HEK293 (cell line): ENCODE data around the gene ARHGAP45.

Source experiments
- CTCF ChIA-PET: fragments of 350-600 bp; formaldehyde crosslinking; extraction: SDS; loops from one replicate; lab custom pipeline; 2021; ENCODE audit warnings: antibody characterized with exemption; lab: Yijun Ruan, JAX
- POLR2A ChIA-PET: fragments of 300-600 bp; formaldehyde crosslinking; extraction: SDS; loops from one replicate; lab custom pipeline; 2020; ENCODE audit warnings: antibody characterized with exemption, inconsistent platforms; lab: Yijun Ruan, JAX
- H3K27ac ChIP-seq: fragments of 200-500 bp; sonication (Bioruptor generic); 2 replicates; pipeline ENCODE4 v1.5.1; 2014; ENCODE audit warnings: low read depth, low read length, control low read depth, inconsistent platforms; ENCODE audit errors: extremely low read depth
- H3K36me3 ChIP-seq, 2 experiments: fragments of 200-500 bp in 1 of 2; sonication (Bioruptor generic) in 1 of 2; 1 replicate in 1 of 2; 2 replicates in 1 of 2; pipeline ENCODE4 v1.5.1; 2014 to 2017; ENCODE audit warnings: inconsistent platforms in 2 of 2, low read length in 2 of 2; ENCODE audit not compliant: control insufficient read depth in 2 of 2, insufficient read depth in 1 of 2
- H3K4me1 ChIP-seq: fragments of 200-500 bp; sonication (Bioruptor generic); 2 replicates; pipeline ENCODE4 v1.5.1; 2014; ENCODE audit warnings: mild to moderate bottlenecking, low read length, inconsistent platforms; ENCODE audit not compliant: control insufficient read depth, insufficient read depth
- H3K4me3 ChIP-seq: 2 replicates; pipeline ENCODE4 v1.5.1; 2011; ENCODE audit warnings: low read depth, mild to moderate bottlenecking, control low read depth, low read length, moderate library complexity
- H3K9me3 ChIP-seq: fragments of 200-500 bp; sonication (Bioruptor generic); 2 replicates; pipeline ENCODE4 v1.5.1; 2014; ENCODE audit warnings: low read depth, low read length, inconsistent platforms; ENCODE audit not compliant: control insufficient read depth, insufficient read depth
- ATF2 ChIP-seq: fragments of 450-650 bp; formaldehyde crosslinking; IDR thresholded peaks from 2 replicates; pipeline ENCODE4 v1.5.1; 2016; ENCODE audit warnings: missing biosample characterization, missing genetic modification characterization, low read depth
- GLIS1 ChIP-seq: fragments of 450-650 bp; formaldehyde crosslinking; IDR thresholded peaks from 2 replicates; pipeline ENCODE4 v1.5.1; 2016; ENCODE audit warnings: missing biosample characterization, missing genetic modification characterization
- GLIS2 ChIP-seq: fragments of 450-650 bp; formaldehyde crosslinking; IDR thresholded peaks from 2 replicates; pipeline ENCODE4 v1.5.1; 2016; ENCODE audit warnings: missing biosample characterization, missing genetic modification characterization
- SETDB1 ChIP-seq: IDR thresholded peaks from one replicate; pipeline ENCODE4 v1.6.1; 2017; ENCODE audit warnings: mild to moderate bottlenecking, low read length, moderate library complexity, mixed read lengths; ENCODE audit not compliant: insufficient read length
- ZBTB1 ChIP-seq: fragments of 450-650 bp; formaldehyde crosslinking; IDR thresholded peaks from 2 replicates; pipeline ENCODE4 v1.5.1; 2016; ENCODE audit warnings: missing biosample characterization, missing genetic modification characterization
- ZBTB21 ChIP-seq: fragments of 450-650 bp; formaldehyde crosslinking; IDR thresholded peaks from 2 replicates; pipeline ENCODE4 v1.5.1; 2017; ENCODE audit warnings: missing biosample characterization, missing genetic modification characterization
- ZBTB48 ChIP-seq: fragments of 450-650 bp; formaldehyde crosslinking; IDR thresholded peaks from 2 replicates; pipeline ENCODE4 v1.5.1; 2016; ENCODE audit warnings: missing biosample characterization, missing genetic modification characterization
- ZNF133 ChIP-seq: fragments of 450-650 bp; formaldehyde crosslinking; IDR thresholded peaks from 2 replicates; pipeline ENCODE4 v1.5.1; 2016; ENCODE audit warnings: missing biosample characterization, missing genetic modification characterization
- ZNF138 ChIP-seq: fragments of 450-650 bp; formaldehyde crosslinking; IDR thresholded peaks from 2 replicates; pipeline ENCODE4 v1.5.1; 2016; ENCODE audit warnings: missing biosample characterization, missing genetic modification characterization, borderline replicate concordance
- ZNF146 ChIP-seq: fragments of 450-650 bp; formaldehyde crosslinking; IDR thresholded peaks from 2 replicates; pipeline ENCODE4 v1.5.1; 2016; ENCODE audit warnings: missing biosample characterization, missing genetic modification characterization
- ZNF169 ChIP-seq: fragments of 450-650 bp; formaldehyde crosslinking; IDR thresholded peaks from 2 replicates; pipeline ENCODE4 v1.5.1; 2016; ENCODE audit warnings: missing biosample characterization, missing genetic modification characterization
- ZNF175 ChIP-seq: fragments of 450-650 bp; formaldehyde crosslinking; IDR thresholded peaks from 2 replicates; pipeline ENCODE4 v1.5.1; 2016; ENCODE audit warnings: missing biosample characterization, missing genetic modification characterization
- ZNF18 ChIP-seq: fragments of 450-650 bp; formaldehyde crosslinking; IDR thresholded peaks from 2 replicates; pipeline ENCODE4 v1.5.1; 2016; ENCODE audit warnings: missing biosample characterization, missing genetic modification characterization
- ZNF2 ChIP-seq: fragments of 450-650 bp; formaldehyde crosslinking; IDR thresholded peaks from 2 replicates; pipeline ENCODE4 v1.5.1; 2016; ENCODE audit warnings: missing biosample characterization, missing genetic modification characterization
- ZNF23 ChIP-seq: fragments of 450-650 bp; formaldehyde crosslinking; IDR thresholded peaks from 2 replicates; pipeline ENCODE4 v1.5.1; 2016; ENCODE audit warnings: missing biosample characterization, missing genetic modification characterization, borderline replicate concordance
- ZNF335 ChIP-seq: fragments of 450-650 bp; formaldehyde crosslinking; conservative IDR thresholded peaks from 2 replicates; pipeline ENCODE4 v1.5.1; 2016; ENCODE audit warnings: missing biosample characterization, missing genetic modification characterization
- ZNF394 ChIP-seq: fragments of 450-650 bp; formaldehyde crosslinking; IDR thresholded peaks from 2 replicates; pipeline ENCODE4 v1.5.1; 2016; ENCODE audit warnings: missing biosample characterization, missing genetic modification characterization, mild to moderate bottlenecking, moderate library complexity, borderline replicate concordance
- ZNF488 ChIP-seq: fragments of 450-650 bp; formaldehyde crosslinking; IDR thresholded peaks from 2 replicates; pipeline ENCODE4 v1.5.1; 2016; ENCODE audit warnings: missing biosample characterization, missing genetic modification characterization
- ZNF530 ChIP-seq: fragments of 450-650 bp; formaldehyde crosslinking; IDR thresholded peaks from 2 replicates; pipeline ENCODE4 v1.5.1; 2016; ENCODE audit warnings: low read depth, missing biosample characterization, missing genetic modification characterization
- ZNF600 ChIP-seq: fragments of 450-650 bp; formaldehyde crosslinking; IDR thresholded peaks from 2 replicates; pipeline ENCODE4 v1.5.1; 2016; ENCODE audit warnings: missing biosample characterization, missing genetic modification characterization
- ZNF639 ChIP-seq: fragments of 450-650 bp; formaldehyde crosslinking; IDR thresholded peaks from 2 replicates; pipeline ENCODE4 v1.5.1; 2016; ENCODE audit warnings: missing biosample characterization, missing genetic modification characterization
- ZSCAN18 ChIP-seq: fragments of 450-650 bp; formaldehyde crosslinking; IDR thresholded peaks from 2 replicates; pipeline ENCODE4 v1.5.1; 2016; ENCODE audit warnings: missing biosample characterization, missing genetic modification characterization

Gene ARHGAP45

GRCh38 chr19:1057176-1057855, 9.7 kb upstream of the ARHGAP45 start (continued):
- peak; percentile 54; the same call in 1 of the 2 replicates for TF ChIP-seq ZNF639
- no peak for TF ChIP-seq ZNF18 (tag by site-specific recombination)
- TF ChIP-seq ZNF146 = no peak
- peak; percentile 25; the same call in 1 of the 2 replicates for TF ChIP-seq ZNF133
- no peak for TF ChIP-seq GLIS2
- no peak for TF ChIP-seq ZBTB1 (tag by site-specific recombination)
- no peak for TF ChIP-seq ZBTB21 (tag by site-specific recombination)
- no peak for TF ChIP-seq ZSCAN18 (tag by site-specific recombination)
- TF ChIP-seq ZNF488 (tag by site-specific recombination) = no peak
- TF ChIP-seq ZNF138 (tag by site-specific recombination) = no peak
- 0 out of 2 replicates have a peak, but pooled peaks have one; percentile 39 for TF ChIP-seq ZNF2 (tag by site-specific recombination)
- TF ChIP-seq ZNF600 = 0 out of 2 replicates have a peak, but pooled peaks have one; percentile 15
- TF ChIP-seq ZNF23 (tag by site-specific recombination) = no peak
- TF ChIP-seq ZNF530 = no peak
- TF ChIP-seq ZNF169 (tag by site-specific recombination) = peak; percentile 68; the same call in 1 of the 2 replicates
- TF ChIP-seq ZNF175 = no peak
- TF ChIP-seq ZNF394 (tag by site-specific recombination) = no peak
- peak; percentile 90 for TF ChIP-seq SETDB1
- no peak for TF ChIP-seq ZBTB48 (tag by site-specific recombination)
- TF ChIP-seq ZNF335 (tag by site-specific recombination) = 0 out of 2 replicates have a peak, but pooled peaks have one; percentile 13

GRCh38 chr19:1058112-1058511, 8.9 kb upstream of the ARHGAP45 start:
- ChIA-PET CTCF (interaction anchor here (0.9 kb wide), 1 partner anchor 137 kb away, joined by 3 read pairs; no protein-coding TSS in a partner anchor), POLR2A (no interaction called here)
- Histone ChIP-seq H3K9me3 (no peaks in the 10 kb centered on the region), H3K4me1 (no peaks in the 10 kb centered on the region), H3K27ac (no peak overlapping the region), H3K36me3 (peaks cover 0 to 44% of the 10 kb centered on the region in 2 experiments; a peak in 2 of 3 replicates), H3K4me3 (no peak overlapping the region)
- TF ChIP-seq GLIS1 = peak; percentile 88
- TF ChIP-seq ATF2 = no peak
